ENCODE results near the gene GSE1. TPM values are rescaled to one million over a fixed set of nuclear protein-coding genes. Genes with fewer than 3 reads are reported as not detected.

GSE1 gene
- total RNA-seq, 4 donors from 2014 or later, result 54.2 to 155 (median 71.9) TPM

DNA sequence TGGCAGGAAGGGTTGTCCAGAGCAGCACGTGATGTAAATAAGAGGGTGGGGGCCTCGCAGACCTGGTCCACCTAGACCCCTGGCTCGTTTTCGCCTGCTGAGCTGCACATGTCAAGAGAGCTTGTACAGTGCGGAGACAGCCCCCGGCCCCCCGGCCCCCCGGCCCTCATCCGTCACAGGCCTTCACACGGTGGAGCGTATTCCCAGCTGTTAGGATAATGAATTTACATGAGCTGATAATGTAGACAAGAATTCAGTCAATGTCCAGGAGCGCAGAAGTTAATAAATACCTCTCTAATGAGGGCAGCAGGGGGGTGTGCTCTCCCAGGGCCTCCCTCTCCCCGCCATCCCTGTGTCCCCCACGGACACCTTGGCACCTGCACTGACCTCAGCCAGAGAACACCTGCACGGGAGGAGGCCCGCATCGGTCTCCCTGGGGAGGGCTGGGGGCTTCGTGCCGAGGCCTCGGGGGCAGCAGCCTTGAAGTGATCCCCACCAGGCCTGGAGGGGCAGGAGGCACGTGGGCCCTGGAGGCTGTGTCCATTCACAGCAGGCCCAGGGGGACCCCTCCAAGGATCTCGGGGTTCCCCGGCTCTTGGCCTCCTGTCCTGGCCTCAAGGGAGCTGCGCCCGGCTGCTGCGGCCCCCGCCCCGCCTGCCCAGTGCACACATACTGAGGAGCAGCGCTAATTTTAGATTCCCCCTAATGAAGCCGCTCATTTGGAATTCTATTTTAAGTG lies 14.6 kb downstream of the GSE1 start:
- peaks cover 18 to 38% of the 10 kb centered on the region in 2 donors for H3K4me1 ChIP-seq

DNA sequence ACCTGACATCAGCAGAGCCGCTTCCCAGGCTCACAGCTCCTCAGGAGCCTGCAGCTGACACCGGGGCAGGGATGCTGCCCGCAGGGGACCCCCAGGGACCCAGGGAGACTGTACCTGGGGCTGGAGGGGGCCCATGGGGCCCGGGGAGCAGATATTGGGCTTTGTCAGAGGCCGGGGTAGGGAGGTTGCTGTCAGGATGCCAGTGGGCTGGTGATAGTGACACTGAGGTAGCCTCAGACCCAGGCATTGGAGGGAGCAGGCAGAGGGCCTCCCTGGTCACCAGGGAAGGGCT lies 15.1 kb downstream of the GSE1 start:
- no peaks in the 10 kb centered on the region for H3K27me3 ChIP-seq
- H3K4me1 ChIP-seq, result peaks cover 18 to 38% of the 10 kb centered on the region in 2 donors
- H3K36me3 ChIP-seq, result no peaks in the 10 kb centered on the region
- H3K4me3 ChIP-seq (replicated peaks in 1 of 3), result no peak overlapping the region
- no peak for DNase-seq
- H3K27ac ChIP-seq, result no peak overlapping the region
- intact Hi-C loops (cut with DNase I), result no loop called here
- no peak for TF ChIP-seq POLR2A (IDR thresholded peaks at IDR 0.05)
- TF ChIP-seq, protein P1, sequence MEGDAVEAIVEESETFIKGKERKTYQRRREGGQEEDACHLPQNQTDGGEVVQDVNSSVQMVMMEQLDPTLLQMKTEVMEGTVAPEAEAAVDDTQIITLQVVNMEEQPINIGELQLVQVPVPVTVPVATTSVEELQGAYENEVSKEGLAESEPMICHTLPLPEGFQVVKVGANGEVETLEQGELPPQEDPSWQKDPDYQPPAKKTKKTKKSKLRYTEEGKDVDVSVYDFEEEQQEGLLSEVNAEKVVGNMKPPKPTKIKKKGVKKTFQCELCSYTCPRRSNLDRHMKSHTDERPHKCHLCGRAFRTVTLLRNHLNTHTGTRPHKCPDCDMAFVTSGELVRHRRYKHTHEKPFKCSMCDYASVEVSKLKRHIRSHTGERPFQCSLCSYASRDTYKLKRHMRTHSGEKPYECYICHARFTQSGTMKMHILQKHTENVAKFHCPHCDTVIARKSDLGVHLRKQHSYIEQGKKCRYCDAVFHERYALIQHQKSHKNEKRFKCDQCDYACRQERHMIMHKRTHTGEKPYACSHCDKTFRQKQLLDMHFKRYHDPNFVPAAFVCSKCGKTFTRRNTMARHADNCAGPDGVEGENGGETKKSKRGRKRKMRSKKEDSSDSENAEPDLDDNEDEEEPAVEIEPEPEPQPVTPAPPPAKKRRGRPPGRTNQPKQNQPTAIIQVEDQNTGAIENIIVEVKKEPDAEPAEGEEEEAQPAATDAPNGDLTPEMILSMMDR (IDR thresholded peaks at IDR 0.05), result no peak
- H3K9me3 ChIP-seq, result no peaks in the 10 kb centered on the region
- WGBS, 2 donors, result 87 to 90% methylated on average over 5 of the region's 5 CpGs

More for the DNA sequence above, 14.6 kb downstream of the GSE1 start:
- intact Hi-C loops (cut with DNase I), result no loop called here
- Histone ChIP-seq H3K27ac (no peak overlapping the region), H3K36me3 (no peaks in the 10 kb centered on the region), H3K4me3 (replicated peaks in 1 of 3) (no peak overlapping the region), H3K9me3 (no peaks in the 10 kb centered on the region), H3K27me3 (no peaks in the 10 kb centered on the region)
- DNase-seq, result no peak
- TF ChIP-seq POLR2A (IDR thresholded peaks at IDR 0.05), result no peak
- TF ChIP-seq, protein P1 (IDR thresholded peaks at IDR 0.05), result no peak
- WGBS, 2 donors, result 79 to 81% methylated on average over 16 to 29 of the region's 30 CpGs

DNA sequence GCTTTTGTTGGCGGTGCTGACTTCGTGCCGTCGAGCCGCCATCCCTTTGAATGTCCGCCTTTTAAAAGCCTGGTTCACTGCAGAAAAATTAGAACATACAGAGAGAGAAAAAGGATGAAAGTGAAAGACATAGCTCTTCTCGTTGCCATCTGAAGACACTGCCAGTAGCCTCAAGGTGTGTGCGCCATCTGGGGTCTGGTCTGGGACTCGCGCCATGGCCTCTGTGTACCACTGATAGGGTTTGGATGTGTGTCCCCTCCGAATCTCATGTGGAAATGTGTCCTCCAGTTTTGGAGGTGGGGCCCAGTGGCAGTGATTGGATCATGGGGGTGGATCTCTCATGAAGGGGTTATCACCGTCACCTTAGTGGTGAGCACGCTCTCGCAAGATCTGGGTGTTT lies 15.5 kb downstream of the GSE1 start:
- DNase-seq, result no peak
- 98 to 99% methylated on average over 14 of the region's 14 CpGs for WGBS, 2 donors
- no peak overlapping the region for H3K27ac ChIP-seq
- H3K36me3 ChIP-seq, result no peaks in the 10 kb centered on the region
- TF ChIP-seq, protein P1 (IDR thresholded peaks at IDR 0.05), result no peak
- no peak for TF ChIP-seq POLR2A (IDR thresholded peaks at IDR 0.05)
- H3K9me3 ChIP-seq, result no peaks in the 10 kb centered on the region
- H3K4me1 ChIP-seq, result peaks cover 18 to 38% of the 10 kb centered on the region in 2 donors
- H3K4me3 ChIP-seq (replicated peaks in 1 of 3), result no peak overlapping the region
- H3K27me3 ChIP-seq, result no peaks in the 10 kb centered on the region
- intact Hi-C loops (cut with DNase I), result no loop called here

- WGBS, 2 donors, result 100% methylated on average over 2 to 6 of the region's 10 CpGs
- Histone ChIP-seq H3K27me3 (no peaks in the 10 kb centered on the region), H3K4me3 (replicated peaks in 1 of 3) (no peak overlapping the region), H3K4me1 (peaks cover 18 to 38% of the 10 kb centered on the region in 2 donors), H3K36me3 (peaks cover 0 to 2% of the 10 kb centered on the region in 2 donors), H3K9me3 (no peaks in the 10 kb centered on the region), H3K27ac (no peak overlapping the region)
- no peak for DNase-seq
- no peak for TF ChIP-seq POLR2A (IDR thresholded peaks at IDR 0.05)
- TF ChIP-seq, protein P1 (IDR thresholded peaks at IDR 0.05), result no peak
- intact Hi-C loops (cut with DNase I), result no loop called here
Measured at GRCh38 chr16:85629326-85629725, 16.2 kb downstream of the GSE1 start.

DNA sequence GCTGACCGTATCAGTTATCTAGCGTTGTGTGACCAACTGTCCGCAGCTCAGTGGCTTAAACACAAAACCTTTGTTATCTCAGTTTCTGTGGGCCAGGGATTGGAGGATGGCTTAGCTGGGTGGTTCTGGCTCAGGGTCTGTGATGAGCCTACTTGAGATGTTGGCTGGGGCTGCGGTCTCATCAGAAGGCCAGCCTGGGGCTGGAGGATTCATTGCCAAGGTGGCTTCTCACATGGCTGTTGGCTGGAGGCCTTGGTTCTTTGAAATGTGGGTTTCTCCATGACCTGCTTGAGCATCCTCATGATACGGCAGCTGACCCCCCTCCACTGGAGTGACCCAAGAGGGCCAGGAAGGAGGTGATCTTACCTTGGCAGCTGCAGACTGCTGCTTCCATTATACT lies 16.7 kb downstream of the GSE1 start:
- peaks cover 18 to 39% of the 10 kb centered on the region in 2 donors for H3K4me1 ChIP-seq
- intact Hi-C loops (cut with DNase I), result no loop called here
- no peaks in the 10 kb centered on the region for H3K27me3 ChIP-seq
- WGBS, 2 donors, result 90 to 97% methylated on average over 3 to 4 of the region's 5 CpGs
- TF ChIP-seq POLR2A (IDR thresholded peaks at IDR 0.05), result no peak
- TF ChIP-seq, protein P1 (IDR thresholded peaks at IDR 0.05), result no peak
- H3K36me3 ChIP-seq, result peaks cover 0 to 2% of the 10 kb centered on the region in 2 donors
- H3K9me3 ChIP-seq, result no peaks in the 10 kb centered on the region
- H3K4me3 ChIP-seq (replicated peaks in 1 of 3), result no peak overlapping the region
- no peak for DNase-seq
- H3K27ac ChIP-seq, result no peak overlapping the region

Data from thyroid gland (tissue), 4 donors.